Measurements from ENCODE around the gene FAM107B.

- no peak for TF ChIP-seq EZH2 (IDR thresholded peaks at IDR 0.05; ENCODE audit: insufficient read depth, poor library complexity, severe bottlenecking)
- TF ChIP-seq EZH2phosphoT487 (IDR thresholded peaks at IDR 0.05; ENCODE audit: insufficient read depth, low read depth) = no peak
These were observed 3.8 kb downstream of the FAM107B start for GRCh38 chr10:14770927-14771326.

All from GM23248 (cell line).